WTC11 (cell line): ENCODE data around the gene INO80B. TPM values are rescaled to one million over a fixed set of nuclear protein-coding genes. Genes with fewer than 3 reads are reported as not detected.

Source experiments
- ATAC-seq: fragments of 200-7000 bp; cut with Tn5 transposase; 2 replicates; pipeline ENCODE4 v1.10.0; 2021; ENCODE audit warnings: mild to moderate bottlenecking, moderate library complexity
- CTCF ChIA-PET: fragments of 300-600 bp; sonication (Branson Sonifier 250); formaldehyde crosslinking; loops from one replicate; lab custom pipeline; 2021; ENCODE audit warnings: antibody characterized with exemption; lab: Charles Lee
- POLR2A ChIA-PET: fragments of 350-600 bp; sonication (Branson Sonifier 250); formaldehyde crosslinking; loops from one replicate; lab custom pipeline; 2021; ENCODE audit warnings: antibody characterized with exemption; lab: Charles Lee
- DNase-seq: peaks from one replicate; pipeline ENCODE4 v3.0.0; 2021; ENCODE audit warnings: low spot score
- H3K27ac Mint-ChIP-seq: 2 replicates; pipeline ENCODE4 v1.8.0; 2021; ENCODE audit warnings: mixed read lengths
- H3K27me3 Mint-ChIP-seq: 2 replicates; pipeline ENCODE4 v1.8.0; 2021; ENCODE audit warnings: low read depth, mild to moderate bottlenecking, moderate library complexity, mixed read lengths
- H3K36me3 Mint-ChIP-seq: 2 replicates; pipeline ENCODE4 v1.8.0; 2021; ENCODE audit warnings: mixed read lengths
- H3K4me1 Mint-ChIP-seq: 2 replicates; pipeline ENCODE4 v1.8.0; 2022; ENCODE audit warnings: mixed read lengths
- H3K4me3 Mint-ChIP-seq: 2 replicates; pipeline ENCODE4 v1.8.0; 2021; ENCODE audit warnings: mild to moderate bottlenecking, moderate library complexity, mixed read lengths
- H3K9me3 Mint-ChIP-seq: 2 replicates; pipeline ENCODE4 v1.8.0; 2021; ENCODE audit warnings: mixed read lengths
- ATF3 ChIP-seq: sonication (generic); formaldehyde crosslinking; conservative IDR thresholded peaks from 2 replicates; pipeline ENCODE4 v1.8.1; 2022; ENCODE audit warnings: mild to moderate bottlenecking, missing genetic modification reagents
- E2F4 ChIP-seq: sonication (generic); formaldehyde crosslinking; IDR thresholded peaks from 2 replicates; pipeline ENCODE4 v1.8.1; 2022; ENCODE audit warnings: low read depth, mild to moderate bottlenecking, moderate library complexity, missing genetic modification reagents, borderline replicate concordance
- FOXK1 ChIP-seq: sonication (generic); formaldehyde crosslinking; IDR thresholded peaks from 2 replicates; pipeline ENCODE4 v1.8.0; 2022; ENCODE audit warnings: mild to moderate bottlenecking, moderate library complexity, missing genetic modification reagents
- FOXP1 ChIP-seq: sonication (generic); formaldehyde crosslinking; IDR thresholded peaks from 2 replicates; pipeline ENCODE4 v1.8.0; 2022; ENCODE audit warnings: missing genetic modification reagents, mild to moderate bottlenecking, moderate library complexity, borderline replicate concordance
- FOXP4 ChIP-seq: sonication (generic); formaldehyde crosslinking; IDR thresholded peaks from 2 replicates; pipeline ENCODE4 v1.8.0; 2022; ENCODE audit warnings: mild to moderate bottlenecking, missing genetic modification reagents
- GABPB1 ChIP-seq: sonication (generic); formaldehyde crosslinking; IDR thresholded peaks from 2 replicates; pipeline ENCODE4 v1.8.1; 2023; ENCODE audit warnings: mild to moderate bottlenecking, missing genetic modification reagents
- HMGXB4 ChIP-seq: sonication (generic); formaldehyde crosslinking; IDR thresholded peaks from 2 replicates; pipeline ENCODE4 v1.8.1; 2023; ENCODE audit warnings: mild to moderate bottlenecking, moderate library complexity, missing genetic modification reagents
- JAZF1 ChIP-seq: fragments of 250-450 bp; sonication (Bioruptor Pico); IDR thresholded peaks from 2 replicates; pipeline ENCODE4 v1.9.0; 2021; ENCODE audit warnings: moderate library complexity, mild to moderate bottlenecking, inconsistent platforms
- MAX ChIP-seq: sonication (generic); formaldehyde crosslinking; IDR thresholded peaks from 2 replicates; pipeline ENCODE4 v1.8.0; 2022; ENCODE audit warnings: mild to moderate bottlenecking, missing genetic modification reagents
- NFE2L1 ChIP-seq: sonication (generic); formaldehyde crosslinking; IDR thresholded peaks from 2 replicates; pipeline ENCODE4 v1.8.1; 2023; ENCODE audit warnings: missing genetic modification reagents
- SMAD3 ChIP-seq: sonication (generic); formaldehyde crosslinking; IDR thresholded peaks from 2 replicates; pipeline ENCODE4 v1.8.0; 2022; ENCODE audit warnings: missing genetic modification reagents, mild to moderate bottlenecking, borderline replicate concordance
- SOX15 ChIP-seq: fragments of 250-450 bp; sonication (Bioruptor Pico); IDR thresholded peaks from 2 replicates; pipeline ENCODE4 v1.9.0; 2021; ENCODE audit warnings: mild to moderate bottlenecking
- STAT6 ChIP-seq: sonication (generic); formaldehyde crosslinking; conservative IDR thresholded peaks from 2 replicates; pipeline ENCODE4 v1.8.1; 2023; ENCODE audit warnings: mild to moderate bottlenecking, low read depth, missing genetic modification reagents, moderate library complexity
- TCF7 ChIP-seq: sonication (generic); formaldehyde crosslinking; IDR thresholded peaks from 2 replicates; pipeline ENCODE4 v1.8.0; 2022; ENCODE audit warnings: mild to moderate bottlenecking, low read depth, missing genetic modification reagents, moderate library complexity
- ZBTB21 ChIP-seq: sonication (generic); formaldehyde crosslinking; IDR thresholded peaks from 2 replicates; pipeline ENCODE4 v1.8.1; 2023; ENCODE audit warnings: mild to moderate bottlenecking, missing genetic modification reagents, borderline replicate concordance
- ZNF423 ChIP-seq: fragments of 250-450 bp; sonication (Bioruptor Pico); IDR thresholded peaks from 2 replicates; pipeline ENCODE4 v2.1.2; 2022; ENCODE audit warnings: mild to moderate bottlenecking, moderate library complexity
- total RNA-seq: library from RNA; stranded (reverse); gene quantifications from 3 replicates; pipeline ENCODE4 v1.2.3, GENCODE V29; 2021
- TF ChIP-seq, protein P1 (sequence below): sonication (generic); formaldehyde crosslinking; IDR thresholded peaks from 2 replicates; pipeline ENCODE4 v1.8.1; 2022; ENCODE audit warnings: low read depth, missing genetic modification reagents, borderline replicate concordance
- TF ChIP-seq, protein P2 (sequence below): fragments of 250-450 bp; sonication (Bioruptor Pico); IDR thresholded peaks from 2 replicates; pipeline ENCODE4 v1.9.0; 2021; ENCODE audit warnings: moderate library complexity, mild to moderate bottlenecking, inconsistent platforms, borderline replicate concordance
- TF ChIP-seq, protein P3 (sequence below): sonication (generic); formaldehyde crosslinking; IDR thresholded peaks from 2 replicates; pipeline ENCODE4 v1.8.1; 2023; ENCODE audit warnings: mild to moderate bottlenecking, missing genetic modification reagents

Gene INO80B
- total RNA-seq, 1 experiment from 2014 or later, result 20.2 TPM

- ATAC-seq (no peak), DNase-seq (no peak)
- peaks cover 22% of the 10 kb centered on the region for H3K36me3 Mint-ChIP-seq
- CTCF ChIA-PET, result interaction anchor here (6.0 kb wide), 1 partner anchor 19 kb away, joined by 43 read pairs; the partner anchor contains the start of genes CCDC142 and TTC31
- no peaks in the 10 kb centered on the region for H3K9me3 Mint-ChIP-seq
- POLR2A ChIA-PET, result interaction anchor here (0.7 kb wide), 1 partner anchor 27 kb away, joined by 3 read pairs; no protein-coding TSS in a partner anchor
- TF ChIP-seq, protein P1, sequence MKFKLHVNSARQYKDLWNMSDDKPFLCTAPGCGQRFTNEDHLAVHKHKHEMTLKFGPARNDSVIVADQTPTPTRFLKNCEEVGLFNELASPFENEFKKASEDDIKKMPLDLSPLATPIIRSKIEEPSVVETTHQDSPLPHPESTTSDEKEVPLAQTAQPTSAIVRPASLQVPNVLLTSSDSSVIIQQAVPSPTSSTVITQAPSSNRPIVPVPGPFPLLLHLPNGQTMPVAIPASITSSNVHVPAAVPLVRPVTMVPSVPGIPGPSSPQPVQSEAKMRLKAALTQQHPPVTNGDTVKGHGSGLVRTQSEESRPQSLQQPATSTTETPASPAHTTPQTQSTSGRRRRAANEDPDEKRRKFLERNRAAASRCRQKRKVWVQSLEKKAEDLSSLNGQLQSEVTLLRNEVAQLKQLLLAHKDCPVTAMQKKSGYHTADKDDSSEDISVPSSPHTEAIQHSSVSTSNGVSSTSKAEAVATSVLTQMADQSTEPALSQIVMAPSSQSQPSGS, result no peak
- TF ChIP-seq GABPB1 (CRISPR knock-in tag) (peak; percentile 27; the same call in 1 of the 2 replicates), SMAD3 (CRISPR knock-in tag) (no peak), STAT6 (CRISPR knock-in tag) (no peak), TCF7 (no peak)
- TF ChIP-seq, protein P2, sequence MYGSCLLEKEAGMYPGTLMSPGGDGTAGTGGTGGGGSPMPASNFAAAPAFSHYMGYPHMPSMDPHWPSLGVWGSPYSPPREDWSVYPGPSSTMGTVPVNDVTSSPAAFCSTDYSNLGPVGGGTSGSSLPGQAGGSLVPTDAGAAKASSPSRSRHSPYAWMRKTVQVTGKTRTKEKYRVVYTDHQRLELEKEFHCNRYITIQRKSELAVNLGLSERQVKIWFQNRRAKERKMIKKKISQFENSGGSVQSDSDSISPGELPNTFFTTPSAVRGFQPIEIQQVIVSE, result no peak
- H3K27me3 Mint-ChIP-seq, result peaks cover 93% of the 10 kb centered on the region
- H3K27ac Mint-ChIP-seq, result no peak overlapping the region
- H3K4me3 Mint-ChIP-seq, result peak overlapping the region; percentile 81
- peaks cover 61% of the 10 kb centered on the region for H3K4me1 Mint-ChIP-seq
Observed at GRCh38 chr2:74502147-74502719, 47.3 kb downstream of the INO80B start.

DNA sequence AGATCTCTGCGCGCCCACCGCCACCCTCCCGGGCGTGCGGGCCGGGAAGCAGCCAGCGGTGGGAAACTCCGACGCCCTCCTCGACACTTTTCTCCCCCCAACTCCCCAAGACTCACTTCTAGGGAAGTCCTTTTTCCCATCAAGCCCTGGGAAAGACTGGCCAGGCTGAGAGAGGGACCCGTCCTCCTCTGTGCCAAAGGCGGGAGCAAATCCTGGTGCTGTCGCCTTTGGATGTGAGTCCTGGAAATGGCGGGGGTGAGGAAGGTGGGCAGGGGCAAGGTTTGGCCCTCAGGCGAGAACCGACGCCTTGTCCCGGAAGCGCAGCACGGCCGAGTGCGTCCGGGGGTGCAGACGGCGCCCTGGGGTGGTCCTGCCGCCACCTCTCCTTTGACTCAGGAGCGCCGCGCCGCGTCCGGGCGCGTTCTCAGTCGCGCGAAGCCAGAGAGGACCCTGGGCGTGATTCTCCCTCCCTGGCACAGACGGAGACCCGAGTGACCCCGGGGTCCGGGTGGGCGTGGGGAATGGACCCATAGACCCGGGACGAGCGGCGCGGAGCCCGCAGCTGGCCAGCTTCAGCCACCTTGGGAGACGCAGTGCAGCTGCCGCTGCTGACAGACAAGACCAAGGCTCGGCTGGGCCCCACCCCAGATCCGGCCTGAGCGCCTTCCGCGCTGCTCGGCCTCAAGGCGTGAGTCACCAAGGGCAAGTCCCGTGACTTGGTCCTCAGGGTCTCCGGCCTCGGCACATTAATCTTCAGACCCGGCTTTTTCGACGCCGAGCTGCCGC is 48.0 kb downstream of the INO80B start:
- DNase-seq, result peak; percentile 63
- Mint-ChIP-seq H3K4me1 (peaks cover 54% of the 10 kb centered on the region), H3K27ac (no peak overlapping the region), H3K4me3 (peak overlapping the region; percentile 81), H3K36me3 (peaks cover 22% of the 10 kb centered on the region), H3K9me3 (no peaks in the 10 kb centered on the region), H3K27me3 (peaks cover 92% of the 10 kb centered on the region)
- ChIA-PET CTCF (interaction anchor here (1.0 to 6.0 kb wide), 6 partner anchors 14 to 84 kb away, joined by 3 to 43 read pairs (median 4); partner anchors contain the start of genes CCDC142 and TTC31), POLR2A (interaction anchor here (0.7 to 1.8 kb wide), 5 partner anchors 20 to 63 kb away, joined by 3 to 13 read pairs (median 4); partner anchors contain the start of genes CCDC142, TTC31 and WBP1)
- peak; percentile 4 for ATAC-seq
- peak; percentile 57; the same call in 1 of the 2 replicates for TF ChIP-seq MAX (CRISPR knock-in tag)
- TF ChIP-seq FOXP4 (CRISPR knock-in tag), result 0 out of 2 replicates have a peak, but pooled peaks have one; percentile 48
- TF ChIP-seq ATF3, result 0 out of 2 replicates have a peak, but pooled peaks have one; percentile 28
- no peak for TF ChIP-seq JAZF1 (CRISPR knock-in tag)
- TF ChIP-seq, protein P3, sequence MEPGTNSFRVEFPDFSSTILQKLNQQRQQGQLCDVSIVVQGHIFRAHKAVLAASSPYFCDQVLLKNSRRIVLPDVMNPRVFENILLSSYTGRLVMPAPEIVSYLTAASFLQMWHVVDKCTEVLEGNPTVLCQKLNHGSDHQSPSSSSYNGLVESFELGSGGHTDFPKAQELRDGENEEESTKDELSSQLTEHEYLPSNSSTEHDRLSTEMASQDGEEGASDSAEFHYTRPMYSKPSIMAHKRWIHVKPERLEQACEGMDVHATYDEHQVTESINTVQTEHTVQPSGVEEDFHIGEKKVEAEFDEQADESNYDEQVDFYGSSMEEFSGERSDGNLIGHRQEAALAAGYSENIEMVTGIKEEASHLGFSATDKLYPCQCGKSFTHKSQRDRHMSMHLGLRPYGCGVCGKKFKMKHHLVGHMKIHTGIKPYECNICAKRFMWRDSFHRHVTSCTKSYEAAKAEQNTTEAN (CRISPR knock-in tag), result 0 out of 2 replicates have a peak, but pooled peaks have one; percentile 24
- TF ChIP-seq E2F4 (CRISPR knock-in tag), result 0 out of 2 replicates have a peak, but pooled peaks have one; percentile 41
- 0 out of 2 replicates have a peak, but pooled peaks have one; percentile 31 for TF ChIP-seq ZBTB21 (CRISPR knock-in tag)
- TF ChIP-seq FOXK1 (CRISPR knock-in tag), result peak; percentile 57; the same call in 1 of the 2 replicates
- TF ChIP-seq FOXP1 (CRISPR knock-in tag), result 0 out of 2 replicates have a peak, but pooled peaks have one; percentile 38
- peak; percentile 62; the same call in 1 of the 2 replicates for TF ChIP-seq SMAD3 (CRISPR knock-in tag)
- peak; percentile 14; the same call in 1 of the 2 replicates for TF ChIP-seq NFE2L1 (CRISPR knock-in tag)
- no peak for TF ChIP-seq SOX15
- TF ChIP-seq HMGXB4 (CRISPR knock-in tag), result peak; percentile 64; the same call in 1 of the 2 replicates
- peak; percentile 92 for TF ChIP-seq ZNF423 (CRISPR knock-in tag)
